ENCODE data around the gene PRSS35.

- no peak for TF ChIP-seq CTCF (conservative IDR thresholded peaks at IDR 0.05; ENCODE audit: low read depth in 2 of 2)
- TF ChIP-seq EZH2phosphoT487 (IDR thresholded peaks at IDR 0.05; ENCODE audit: unreplicated experiment) = no peak
- TF ChIP-seq POLR2AphosphoS5 (IDR thresholded peaks at IDR 0.05; ENCODE audit: low read depth) = no peak
- TF ChIP-seq REST (IDR thresholded peaks at IDR 0.05; ENCODE audit: unreplicated experiment) = no peak
- TF ChIP-seq EZH2 (IDR thresholded peaks at IDR 0.05; ENCODE audit: low read depth, unreplicated experiment) = no peak
- no peak for TF ChIP-seq ETS1 (IDR thresholded peaks at IDR 0.05)
- no peak for TF ChIP-seq NANOG (IDR thresholded peaks at IDR 0.05; ENCODE audit: borderline replicate concordance)
Measured at GRCh38 chr6:83479389-83479788, 32.9 kb upstream of the PRSS35 start.

All from GM23338 (cell line).